HG03045 (cell line): ENCODE results near the gene NRBF2.
"Not testable (repeated sequence)": the region's sequence is repeated elsewhere in the genome, so short reads cannot be mapped to it uniquely, and the experiment has no call there.

Experiments
- ATAC-seq: cut with Tn5 transposase; IDR thresholded peaks from one replicate; pipeline ENCODE4 v1.9.1; 2021; ENCODE audit warnings: mild to moderate bottlenecking, moderate library complexity; ENCODE audit not compliant: unreplicated experiment

Gene NRBF2

DNA sequence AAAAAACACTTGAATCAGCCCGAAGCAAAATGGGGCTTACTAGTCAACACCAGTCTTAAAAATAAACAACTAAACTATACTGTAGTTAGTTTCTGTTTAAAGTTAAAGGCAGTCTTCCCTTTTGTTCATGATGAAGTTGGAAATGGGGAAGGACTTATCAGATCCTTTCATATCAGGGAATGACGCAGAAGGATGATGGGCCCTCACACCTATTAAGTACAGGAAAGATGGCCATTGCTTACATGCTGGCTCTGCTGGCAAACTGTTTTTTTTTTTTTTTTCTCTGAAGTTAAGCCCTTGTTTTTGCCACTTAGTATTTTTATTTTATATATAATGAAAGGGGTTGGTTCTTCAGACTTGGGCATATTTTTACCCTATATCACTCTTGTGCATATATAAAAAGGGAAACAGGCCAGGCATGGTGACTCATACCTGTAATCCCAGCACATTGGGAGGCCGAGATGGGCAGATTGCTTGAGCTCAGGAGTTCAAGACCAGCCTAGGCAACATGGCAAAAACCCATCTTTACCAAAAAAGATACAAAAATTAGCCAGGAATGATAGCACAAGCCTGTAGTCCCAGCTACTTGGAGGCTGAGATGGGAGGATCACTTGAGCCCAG is 16.6 kb upstream of the NRBF2 start:
- no peak for ATAC-seq

DNA sequence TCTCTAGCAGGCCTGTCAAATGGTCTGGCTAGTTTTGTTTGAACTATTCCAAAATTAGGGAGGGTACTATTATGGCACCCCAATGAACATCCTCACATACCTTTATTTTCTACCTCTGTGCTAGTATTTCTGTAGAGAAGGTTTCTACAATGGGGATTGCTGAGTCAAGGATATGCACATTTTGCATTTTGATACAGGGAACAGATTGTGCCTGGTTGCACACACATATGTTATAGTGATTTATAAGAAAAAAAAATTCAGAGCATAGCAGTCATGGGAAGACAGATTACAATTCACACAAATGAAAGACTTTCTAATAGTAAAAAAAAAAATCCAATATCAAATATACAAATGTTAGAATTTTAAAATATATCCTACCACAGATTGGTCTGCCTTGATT is 14.1 kb upstream of the NRBF2 start:
- ATAC-seq, result no peak

DNA sequence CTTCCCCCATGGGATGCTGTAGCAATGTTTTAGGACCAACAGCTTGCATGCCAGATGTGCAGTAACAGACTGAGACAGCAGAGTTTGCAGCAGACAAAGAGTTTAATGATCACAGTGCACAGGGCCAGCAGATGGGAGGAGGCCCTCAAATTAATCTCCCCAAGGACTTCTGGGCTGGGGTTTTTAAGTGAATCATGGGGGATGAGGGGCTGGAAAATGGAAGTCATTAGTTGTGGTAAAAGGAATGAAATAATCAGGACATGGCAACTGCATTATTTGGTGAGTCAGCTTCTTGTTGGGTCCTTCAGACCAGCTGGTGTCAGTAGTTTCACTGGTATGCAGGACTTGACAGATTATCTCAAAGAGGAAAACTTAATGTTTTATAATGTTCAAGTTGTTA is 12.6 kb upstream of the NRBF2 start:
- no peak for ATAC-seq

DNA sequence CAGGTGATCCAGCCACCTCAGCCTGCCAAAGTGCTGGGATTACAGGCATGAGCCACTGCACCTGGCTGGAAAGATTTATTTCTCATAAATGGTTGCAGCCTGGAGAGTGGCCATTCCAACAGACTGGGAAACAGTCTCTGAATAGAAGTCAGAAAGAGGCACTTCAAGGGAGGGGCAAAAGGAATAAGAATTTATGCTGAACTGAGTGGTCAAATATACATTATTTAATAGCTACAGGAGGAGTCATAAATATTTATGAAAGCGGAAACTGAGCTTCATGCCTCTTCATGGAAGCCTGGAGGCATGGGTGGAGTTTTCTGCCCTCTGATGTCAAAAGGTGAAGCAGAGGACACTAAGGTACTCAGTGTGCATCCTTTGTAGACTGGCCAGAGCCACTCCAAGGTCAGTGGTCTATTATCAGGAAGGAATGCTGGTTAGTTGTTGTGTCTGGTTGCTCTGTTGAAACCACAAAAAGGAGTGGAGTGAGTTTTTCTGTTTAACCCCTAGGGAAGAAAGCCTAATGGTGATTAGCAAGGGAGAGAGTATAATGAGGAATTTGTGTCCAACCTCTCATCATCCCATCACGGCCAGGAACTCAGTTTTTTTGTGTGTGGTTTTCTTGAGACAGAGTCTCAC is 9.3 kb upstream of the NRBF2 start:
- no peak for ATAC-seq

DNA sequence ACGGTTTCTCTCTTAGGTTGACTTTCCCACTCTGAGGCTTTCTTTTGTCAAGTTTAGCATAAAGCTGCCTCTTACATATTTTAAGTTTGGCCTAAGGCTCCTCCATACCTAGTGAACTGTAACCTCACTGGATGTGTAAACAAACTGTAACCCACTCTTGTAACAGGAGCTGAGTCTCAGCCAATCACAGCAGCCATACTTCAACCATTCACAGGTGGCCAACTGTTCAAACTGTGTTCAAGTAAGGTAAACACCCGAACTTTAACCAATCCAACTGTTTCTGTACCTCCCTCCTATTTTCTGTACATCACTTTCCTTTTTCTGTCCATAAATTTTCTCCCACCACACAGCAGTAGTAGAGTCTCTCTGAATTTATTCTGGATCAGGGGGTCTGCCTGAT is 7.7 kb upstream of the NRBF2 start:
- no peak for ATAC-seq

DNA sequence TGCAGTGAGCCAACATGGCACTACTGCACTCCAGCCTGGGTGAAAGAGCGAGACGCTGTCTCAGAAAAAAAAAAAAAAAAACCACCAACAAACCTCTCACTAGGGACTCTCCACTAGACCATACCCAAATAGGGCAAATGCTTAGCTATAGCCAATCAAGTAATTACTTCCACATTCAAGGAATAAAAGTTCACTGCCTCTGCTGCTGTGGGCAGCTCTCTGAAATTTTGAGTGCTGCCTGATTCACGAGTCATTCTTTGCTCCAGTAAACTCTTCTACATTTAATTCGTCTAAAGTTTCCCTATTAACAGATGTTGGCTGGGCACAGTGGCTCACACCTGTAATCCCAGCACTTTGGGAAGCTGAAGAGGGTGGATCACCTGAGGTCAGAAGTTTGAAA is 4.7 kb upstream of the NRBF2 start:
- no peak for ATAC-seq

DNA sequence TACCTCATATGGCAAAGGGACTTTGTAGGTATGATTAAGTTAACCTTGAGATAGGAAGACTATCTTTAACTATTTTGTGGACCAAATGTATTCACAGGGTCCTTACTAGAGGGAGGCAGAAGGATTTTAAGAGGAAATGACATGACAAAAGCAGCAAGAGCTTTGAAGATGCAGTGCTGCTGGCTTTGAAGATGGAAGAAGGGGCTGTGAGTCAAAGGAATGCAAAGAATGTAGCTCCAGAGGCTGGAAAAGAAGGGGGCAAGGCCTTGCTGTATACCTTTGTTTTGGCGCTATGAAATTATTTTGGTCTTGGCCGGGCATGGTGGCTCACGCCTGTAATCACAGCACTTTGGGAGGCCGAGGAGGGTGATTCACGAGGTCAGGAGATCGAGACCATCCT is 3.2 kb upstream of the NRBF2 start:
- ATAC-seq, result no peak

DNA sequence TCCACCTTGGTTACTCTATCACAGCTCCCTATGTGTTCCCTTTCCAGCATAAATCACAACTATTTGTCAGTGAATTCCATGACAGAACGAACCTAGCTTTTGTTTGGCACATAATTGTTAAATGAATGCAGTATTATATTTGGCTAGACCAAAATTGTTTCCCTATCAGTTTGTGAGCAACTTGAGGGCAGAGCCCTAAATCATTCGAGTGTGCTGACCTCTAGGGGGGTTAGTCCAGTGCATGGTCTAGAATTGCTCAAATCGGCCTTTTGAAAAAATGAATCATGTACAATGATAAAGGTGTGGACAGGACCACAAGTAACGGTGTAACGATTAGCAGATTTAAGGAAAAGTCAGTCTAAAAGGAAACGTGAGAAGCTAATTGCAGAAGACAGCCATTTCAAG is 475 bp upstream of the NRBF2 start:
- no peak for ATAC-seq

DNA sequence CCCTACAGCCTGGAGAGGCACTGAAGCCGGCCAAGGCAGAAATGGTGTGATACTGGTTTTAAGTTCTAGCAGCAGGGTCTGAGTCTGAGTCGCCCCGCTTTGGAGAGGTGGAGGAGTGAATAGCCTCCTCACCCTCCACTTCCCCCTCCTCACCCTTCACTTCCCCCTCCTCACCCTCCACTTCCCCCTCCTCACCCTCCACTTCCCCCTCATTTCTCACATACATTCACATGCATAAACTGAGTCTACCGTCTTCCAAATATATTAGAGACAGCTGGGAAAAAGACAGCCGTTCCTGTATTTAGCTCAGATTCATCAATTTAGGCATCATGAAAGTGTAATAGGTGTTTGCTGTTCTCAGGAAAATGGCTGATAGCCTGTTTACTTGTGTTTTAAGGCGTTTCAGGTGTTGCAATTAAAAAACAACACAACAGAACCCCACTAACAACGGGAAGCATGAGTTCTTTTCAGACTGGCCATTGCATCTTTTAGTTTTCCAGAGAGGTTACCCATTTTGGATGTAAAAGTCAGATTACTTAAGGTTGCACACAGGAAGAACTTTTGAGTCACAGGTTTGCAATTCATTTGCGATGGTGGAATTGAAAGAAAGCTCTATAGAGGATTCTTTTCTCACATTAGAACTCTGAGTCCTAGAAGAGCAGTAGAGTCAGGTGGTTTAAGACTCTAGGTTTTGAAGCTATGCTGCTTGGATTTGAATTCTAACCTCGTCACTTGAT is 861 bp downstream of the NRBF2 start:
- no peak for ATAC-seq

DNA sequence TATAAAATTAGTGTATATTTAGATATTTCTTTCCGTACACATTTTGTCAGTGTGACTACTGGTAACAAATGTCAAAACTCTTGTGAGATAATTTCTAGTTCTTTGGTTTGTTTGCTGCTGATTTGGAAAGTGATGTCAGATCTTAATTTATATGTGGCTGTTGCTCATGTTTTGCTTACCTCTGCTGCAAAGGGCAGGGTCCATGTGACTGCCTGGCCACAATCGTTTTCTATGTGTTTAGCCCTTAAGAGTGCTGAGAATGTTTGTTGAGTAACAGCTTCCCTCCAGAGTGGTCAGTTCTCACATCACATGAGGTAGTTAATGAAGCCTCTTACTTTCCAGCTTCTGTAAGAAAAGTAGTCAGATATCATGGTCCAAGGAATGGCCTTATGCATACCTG is 4.2 kb downstream of the NRBF2 start:
- ATAC-seq, result no peak

DNA sequence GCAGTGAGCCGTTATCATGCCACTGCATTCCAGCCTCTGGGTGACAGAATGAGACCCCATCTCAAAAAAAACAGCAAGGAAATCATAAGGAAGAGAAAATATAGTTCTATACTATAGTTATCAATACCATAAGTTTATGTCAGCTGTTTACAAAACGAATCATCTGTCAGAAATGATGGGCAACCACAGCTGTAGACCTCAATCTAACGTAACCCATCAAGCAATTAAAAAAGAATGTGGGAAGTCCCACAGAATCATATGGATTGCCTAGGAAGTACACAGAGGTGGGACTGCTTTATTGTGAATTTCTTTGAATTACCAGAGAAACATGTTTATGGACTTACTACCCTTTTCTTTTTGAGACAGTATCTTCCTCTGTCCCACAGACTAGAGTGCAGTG is 6.9 kb downstream of the NRBF2 start:
- no peak for ATAC-seq

DNA sequence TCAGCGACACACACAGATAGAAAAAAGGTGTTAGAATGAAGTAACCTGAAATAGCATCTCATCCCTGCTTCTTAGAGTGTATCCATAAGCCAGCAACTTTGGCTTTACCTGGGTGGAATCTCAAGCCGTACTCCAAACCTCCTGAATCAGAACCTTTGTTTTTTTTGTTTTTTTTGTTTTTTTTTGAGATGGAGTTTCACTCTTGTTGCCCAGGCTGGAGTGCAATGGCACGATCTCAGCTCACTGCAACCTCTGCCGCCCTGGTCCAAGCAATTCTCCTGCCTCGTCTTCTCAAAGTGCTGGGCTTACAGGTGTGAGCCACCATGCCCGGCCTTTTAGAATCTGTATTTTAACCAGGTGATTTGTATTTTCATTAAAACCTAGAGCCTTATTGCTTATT is 9.0 kb downstream of the NRBF2 start:
- no peak for ATAC-seq

DNA sequence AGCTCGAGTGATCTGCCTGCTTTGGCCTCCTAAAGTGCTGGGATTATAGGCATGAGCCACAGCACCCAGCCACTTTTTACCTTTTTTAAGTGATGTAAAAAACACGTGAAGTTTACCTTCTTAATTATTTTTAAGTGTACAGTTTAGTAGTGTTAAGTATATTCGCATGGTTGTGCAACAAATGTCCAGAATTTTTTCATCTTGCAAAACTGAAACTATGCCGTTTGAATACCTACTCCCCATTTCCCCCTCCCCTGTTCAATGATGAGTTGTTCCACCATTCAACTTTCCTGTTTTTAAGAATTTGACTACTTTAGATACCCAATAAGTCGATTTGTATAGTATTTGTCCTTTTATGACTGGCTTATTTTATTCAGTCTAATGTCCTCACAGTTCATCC is 10.9 kb downstream of the NRBF2 start:
- ATAC-seq, result no peak

DNA sequence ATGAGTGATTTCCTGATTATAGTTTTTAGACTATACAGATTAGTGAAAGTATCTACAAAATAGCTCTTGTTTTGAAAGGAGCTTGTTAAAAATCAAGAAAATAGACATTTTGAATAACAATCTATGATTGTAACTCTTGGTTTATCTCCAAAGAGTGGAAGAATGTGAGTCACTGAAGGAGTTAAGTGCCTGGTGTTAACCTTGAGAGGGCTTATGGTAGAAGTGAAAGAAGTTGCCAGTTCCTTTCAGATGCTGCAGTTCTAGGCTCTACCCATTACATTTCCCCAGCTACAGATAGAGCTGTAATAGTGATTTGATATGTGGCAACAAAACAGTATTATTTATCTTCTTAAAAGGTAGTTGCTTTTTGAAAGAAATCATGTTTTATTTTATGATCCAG is 12.7 kb downstream of the NRBF2 start:
- ATAC-seq, result no peak

DNA sequence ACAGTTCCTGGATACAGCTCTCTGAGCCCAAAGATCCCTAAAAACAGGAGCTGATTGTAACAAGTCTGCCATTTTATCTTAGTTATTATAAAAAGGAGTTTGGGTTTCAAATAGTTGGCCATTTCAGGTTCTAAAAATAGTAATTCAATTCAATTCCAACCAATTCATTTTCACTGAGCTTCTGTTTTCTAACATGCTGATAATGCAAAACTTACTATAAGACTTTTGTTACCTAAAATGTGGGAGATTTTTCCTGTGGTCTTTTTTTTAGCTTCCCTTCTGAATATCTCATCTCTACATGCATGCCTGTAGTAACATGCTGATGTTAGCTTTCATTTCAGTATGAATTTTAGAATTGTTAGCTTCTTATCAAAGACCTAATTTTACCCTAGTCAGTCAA is 13.4 kb downstream of the NRBF2 start:
- no peak for ATAC-seq

DNA sequence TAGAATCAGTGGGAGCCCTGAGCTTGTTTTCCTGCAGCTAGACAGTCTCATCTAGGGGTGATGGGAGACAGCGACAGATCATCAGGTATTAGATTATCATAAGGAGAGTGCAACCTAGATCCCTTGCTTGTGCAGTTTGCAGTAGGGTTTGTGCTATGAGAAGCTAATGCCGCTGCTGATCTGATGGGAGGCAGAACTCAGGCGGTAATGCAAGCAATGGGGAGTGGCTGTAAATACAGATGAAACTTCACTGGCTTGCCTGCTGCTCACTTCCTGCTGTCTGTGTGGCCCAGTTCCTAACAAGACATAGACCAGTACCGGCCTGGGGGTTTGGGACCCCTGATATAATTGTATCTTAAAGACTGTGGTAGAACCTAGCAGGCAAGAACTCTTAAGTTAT is 17.6 kb downstream of the NRBF2 start:
- ATAC-seq, result no peak

DNA sequence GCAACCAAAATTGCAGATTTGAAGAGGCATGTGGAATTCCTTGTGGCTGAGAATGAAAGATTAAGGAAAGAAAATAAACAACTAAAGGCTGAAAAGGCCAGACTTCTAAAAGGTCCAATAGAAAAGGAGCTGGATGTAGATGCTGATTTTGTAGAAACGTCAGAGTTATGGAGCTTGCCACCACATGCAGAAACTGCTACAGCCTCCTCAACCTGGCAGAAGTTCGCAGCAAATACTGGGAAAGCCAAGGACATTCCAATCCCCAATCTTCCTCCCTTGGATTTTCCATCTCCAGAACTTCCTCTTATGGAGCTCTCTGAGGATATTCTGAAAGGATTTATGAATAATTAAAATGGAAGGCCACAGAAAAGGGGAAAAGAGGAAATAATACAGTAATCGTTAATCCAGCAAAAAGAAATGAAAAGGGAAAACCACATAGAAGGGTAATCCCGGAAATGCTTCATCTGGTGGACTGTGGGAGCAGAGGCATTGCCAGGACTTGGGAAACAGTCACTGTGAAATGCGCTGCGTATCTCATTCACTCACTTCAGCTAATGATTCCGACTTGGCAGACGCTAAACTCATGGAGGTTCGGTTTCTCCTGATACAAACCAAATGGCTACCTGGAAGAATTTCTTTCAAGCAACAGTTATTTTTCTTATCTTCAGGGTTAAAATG is 20.9 kb downstream of the NRBF2 start:
- not testable (repeated sequence) for ATAC-seq

DNA sequence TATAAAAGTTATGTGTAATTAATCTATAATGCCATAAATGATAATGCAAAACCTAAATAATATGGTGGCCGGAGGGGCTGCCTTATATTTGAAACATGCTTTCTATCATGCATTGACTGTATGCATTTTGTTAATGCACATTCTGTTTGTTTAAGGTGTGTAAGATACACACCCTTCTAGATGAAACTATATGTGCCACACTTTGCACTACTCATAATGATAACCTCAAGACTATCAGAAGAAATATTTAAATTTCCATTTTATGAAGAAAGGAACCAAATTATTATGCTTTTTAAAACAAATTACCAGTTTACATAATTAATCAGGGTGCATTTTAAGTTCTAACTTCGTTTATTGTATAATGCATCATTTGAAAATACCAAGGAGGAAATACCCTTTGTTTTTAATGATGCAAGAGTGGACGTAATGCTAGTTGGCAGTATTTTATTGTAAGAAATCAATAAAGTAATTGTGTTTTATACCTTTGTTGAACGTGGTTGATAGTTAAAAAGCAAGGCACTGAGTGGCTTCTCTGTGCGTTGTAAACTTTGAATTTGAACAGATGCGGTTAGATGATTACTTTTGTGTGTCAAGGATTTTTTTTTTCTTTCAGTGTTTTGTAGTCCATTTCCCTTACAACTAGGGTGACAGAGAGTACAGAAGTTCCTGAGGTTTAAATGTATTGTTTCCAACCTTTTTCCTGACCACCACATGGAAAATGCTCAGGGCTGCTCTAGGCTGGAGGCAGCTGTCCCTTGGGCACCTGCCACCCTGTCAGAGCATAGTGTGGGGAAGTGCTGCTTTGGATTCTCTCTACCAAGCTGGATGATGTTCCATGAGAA is 21.6 kb downstream of the NRBF2 start:
- ATAC-seq, result no peak

DNA sequence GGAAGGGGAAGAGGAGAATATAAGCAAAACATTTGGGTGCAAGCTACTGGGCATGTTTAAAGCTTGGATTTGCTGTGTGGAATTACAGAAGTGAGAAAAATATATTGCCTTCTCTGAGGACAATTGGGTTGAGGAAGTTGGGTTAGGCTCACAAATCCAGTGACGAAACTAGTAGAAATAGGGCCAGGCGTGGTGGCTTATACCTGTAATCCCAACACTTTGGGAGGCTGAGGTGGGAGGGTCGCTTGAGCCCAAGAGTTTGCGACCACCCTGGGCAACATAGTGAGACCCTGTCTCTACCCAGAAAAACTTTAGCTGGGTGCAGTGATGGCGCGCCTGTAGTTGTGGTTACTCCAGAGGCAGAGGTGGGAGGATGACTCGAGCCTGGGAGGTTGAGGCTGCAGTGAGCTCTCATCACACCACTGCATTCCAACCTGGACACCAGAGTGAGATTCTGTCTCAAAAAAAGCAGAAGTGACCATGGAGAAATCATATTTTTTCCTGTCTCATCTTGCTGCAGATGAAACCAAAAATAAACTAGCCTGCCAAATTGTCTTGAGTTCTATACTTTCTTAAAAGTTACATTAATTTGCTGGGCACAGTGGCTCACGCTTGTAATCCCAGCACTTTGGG is 22.4 kb downstream of the NRBF2 start:
- ATAC-seq, result no peak

DNA sequence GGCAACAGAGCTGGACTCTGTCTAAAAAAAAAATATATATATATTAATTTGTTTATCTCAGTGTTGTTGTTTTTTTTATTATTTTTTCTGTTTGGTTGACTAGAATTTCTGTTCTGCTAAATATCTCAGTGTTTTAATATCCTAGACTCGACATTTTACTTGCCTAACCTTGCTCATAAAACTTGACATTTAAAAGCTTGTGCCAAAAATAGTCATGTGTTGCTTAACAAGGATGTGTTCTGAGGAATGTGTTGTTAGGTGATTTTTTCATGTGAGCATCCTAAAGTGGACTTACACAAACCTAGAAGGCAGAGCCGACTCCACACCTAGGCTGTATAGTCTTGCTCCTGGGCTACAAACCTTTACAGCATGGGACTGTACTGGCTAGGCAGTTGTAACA is 23.1 kb downstream of the NRBF2 start:
- ATAC-seq, result no peak
